Testis (tissue), 3 donors: Measurements from ENCODE around the gene RBMS2. TPM values are rescaled to one million over a fixed set of nuclear protein-coding genes. Genes with fewer than 3 reads are reported as not detected.

Experiments
- DNase-seq: peaks from one replicate; pipeline ENCODE4 v3.0.0-alpha.2; 2019
- H3K27ac ChIP-seq, 2 donors: fragments of 200-600 bp; sonication (generic); one replicate each; pipeline ENCODE4 v1.5.1; 2019
- H3K27me3 ChIP-seq: fragments of 200-600 bp; sonication (generic); one replicate; pipeline ENCODE4 v1.5.1; 2019
- H3K36me3 ChIP-seq: fragments of 200-600 bp; sonication (generic); one replicate; pipeline ENCODE4 v1.5.1; 2017; ENCODE audit warnings: low read depth; ENCODE audit errors: missing control alignments
- H3K4me1 ChIP-seq: fragments of 200-600 bp; sonication (generic); one replicate; pipeline ENCODE4 v1.5.1; 2019
- H3K4me3 ChIP-seq, 2 donors: fragments of 200-600 bp; sonication (generic); one replicate each; pipeline ENCODE4 v1.5.1; 2017 to 2019
- H3K9me3 ChIP-seq: fragments of 200-600 bp; sonication (generic); one replicate; pipeline ENCODE4 v1.5.1; 2017
- CTCF ChIP-seq, 3 experiments: fragments of 450-650 bp in 2 of 3; fragments of 200-600 bp in 1 of 3; sonication (generic) in 1 of 3; IDR thresholded peaks; one replicate each; pipeline ENCODE4 v1.5.1; 2016 to 2019; ENCODE audit warnings: antibody characterized with exemption in 3 of 3, mild to moderate bottlenecking in 2 of 3, moderate library complexity in 1 of 3
- POLR2A ChIP-seq: fragments of 450-650 bp; IDR thresholded peaks from one replicate; pipeline ENCODE4 v1.6.1; 2017; ENCODE audit warnings: antibody characterized with exemption, mild to moderate bottlenecking, moderate library complexity
- WGBS, 2 donors: methylation state at CpG; one replicate each; pipeline ENCODE4 v1.1.5; 2018; 5-methylcytosine and 5-hydroxymethylcytosine counted together
- intact Hi-C: fragments of 100-400 bp; cut with DNase I; formaldehyde crosslinking; loops from one replicate; pipeline ENCODE4 v1.15.1; 2023; ENCODE audit warnings: low total_unique reads
- polyA plus RNA-seq: library from polyadenylated mRNA; stranded (reverse); fragments of 350-450 nt; fragmentation: Illumina TruSeq; extraction: RNeasy Lipid Tissue Mini Kit (QIAGEN cat#74804); gene quantifications from one replicate; pipeline ENCODE4 v1.2.3, GENCODE V29; 2014; ENCODE audit warnings: low read depth, low replicate concordance; ENCODE audit not compliant: insufficient read depth
- total RNA-seq, 2 donors: library from RNA; depleted of rRNA; stranded (reverse); fragments of >200 nt; gene quantifications; one replicate each; pipeline ENCODE4 v1.2.3, GENCODE V29; 2016

RBMS2 gene
- total and polyA plus RNA-seq, 3 donors from 2014 or later = 12.8 to 15.8 (median 12.8) TPM

GRCh38 chr12:56593909-56594621, 72.4 kb downstream of the RBMS2 start:
- TF ChIP-seq POLR2A = no peak
- TF ChIP-seq CTCF (IDR thresholded peaks at IDR 0.05) = peak; percentile 67 to 81 (median 77)
- WGBS, 2 donors = 34 to 42% methylated on average over 8 of the region's 8 CpGs
- Histone ChIP-seq H3K36me3 (no peaks in the 10 kb centered on the region), H3K27me3 (no peaks in the 10 kb centered on the region), H3K4me1 (peaks cover 11% of the 10 kb centered on the region), H3K9me3 (no peaks in the 10 kb centered on the region), H3K4me3 (no peak overlapping the region), H3K27ac (peak overlapping the region; percentile 6 to 69)
- peak; percentile 69 for DNase-seq
- intact Hi-C loops = no loop called here

GRCh38 chr12:56596815-56597214, 75.2 kb downstream of the RBMS2 start:
- no peaks in the 10 kb centered on the region for H3K36me3 ChIP-seq
- no peaks in the 10 kb centered on the region for H3K4me1 ChIP-seq
- peak overlapping the region in 1 of 2 donors; percentile 31 for H3K27ac ChIP-seq
- 68 to 72% methylated on average over 3 of the region's 3 CpGs for WGBS, 2 donors
- H3K9me3 ChIP-seq = no peaks in the 10 kb centered on the region
- DNase-seq = no peak
- no peaks in the 10 kb centered on the region for H3K27me3 ChIP-seq
- intact Hi-C loops = no loop called here
- TF ChIP-seq CTCF (IDR thresholded peaks at IDR 0.05) (no peak), POLR2A (no peak)
- no peak overlapping the region for H3K4me3 ChIP-seq

GRCh38 chr12:56599041-56599440, 77.4 kb downstream of the RBMS2 start:
- intact Hi-C loops = no loop called here
- no peak for DNase-seq
- Histone ChIP-seq H3K36me3 (no peaks in the 10 kb centered on the region), H3K4me1 (no peaks in the 10 kb centered on the region), H3K9me3 (no peaks in the 10 kb centered on the region), H3K27ac (no peak overlapping the region), H3K4me3 (no peak overlapping the region), H3K27me3 (no peaks in the 10 kb centered on the region)
- WGBS, 2 donors = 91% methylated on average over 12 to 15 of the region's 15 CpGs
- TF ChIP-seq CTCF (IDR thresholded peaks at IDR 0.05) (no peak), POLR2A (no peak)

- no peak overlapping the region for H3K27ac ChIP-seq
- DNase-seq = no peak
- no peaks in the 10 kb centered on the region for H3K27me3 ChIP-seq
- H3K9me3 ChIP-seq = no peaks in the 10 kb centered on the region
- H3K4me1 ChIP-seq = no peaks in the 10 kb centered on the region
- H3K36me3 ChIP-seq = no peaks in the 10 kb centered on the region
- WGBS, 2 donors = 92 to 98% methylated on average over 9 to 10 of the region's 10 CpGs
- intact Hi-C loops = no loop called here
- H3K4me3 ChIP-seq = no peak overlapping the region
- TF ChIP-seq CTCF (IDR thresholded peaks at IDR 0.05) (no peak), POLR2A (no peak)
Measured at GRCh38 chr12:56599797-56600196, 78.2 kb downstream of the RBMS2 start.

GRCh38 chr12:56600753-56601152, 79.1 kb downstream of the RBMS2 start:
- Histone ChIP-seq H3K27ac (no peak overlapping the region), H3K36me3 (no peaks in the 10 kb centered on the region), H3K27me3 (no peaks in the 10 kb centered on the region), H3K9me3 (no peaks in the 10 kb centered on the region), H3K4me3 (no peak overlapping the region), H3K4me1 (no peaks in the 10 kb centered on the region)
- no peak for DNase-seq
- intact Hi-C loops = no loop called here
- TF ChIP-seq CTCF (IDR thresholded peaks at IDR 0.05) = no peak
- TF ChIP-seq POLR2A = no peak
- WGBS, 2 donors = 62 to 83% methylated on average over 4 to 6 of the region's 6 CpGs
